ENCODE results near the gene ENTPD1. TPM values are rescaled to one million over a fixed set of nuclear protein-coding genes. Genes with fewer than 3 reads are reported as not detected.

Gene ENTPD1
- total RNA-seq, 1 experiment from 2014 or later, result 0.37 TPM

GRCh38 chr10:95831515-95831914 lies 75.6 kb downstream of the ENTPD1 start:
- H4K20me1 ChIP-seq (ENCODE audit: insufficient read depth), result no peaks in the 10 kb centered on the region
- CTCF ChIA-PET, result interaction anchor here (1.2 kb wide), 1 partner anchor 10 kb away, joined by 4 read pairs; no protein-coding TSS in a partner anchor
- H2AFZ ChIP-seq (ENCODE audit: low read depth, low read length, poor library complexity, severe bottlenecking), result no peak overlapping the region
- no TSS peak for BruUV-seq (replicated peaks)
- POLR2A ChIA-PET, result no interaction called here
- no peak overlapping the region for H3K9ac ChIP-seq (ENCODE audit: low read length)
- H3K4me2 ChIP-seq (ENCODE audit: low read length), result no peak overlapping the region
- DNase-seq (ENCODE audit: low read depth, low spot score) (no peak), ATAC-seq (no peak)
- H3K27ac ChIP-seq (ENCODE audit: low read depth, low read length), result no peak overlapping the region
- no peaks in the 10 kb centered on the region for H3K79me2 ChIP-seq (ENCODE audit: insufficient read depth, low read length)
- H3K9me2 ChIP-seq (ENCODE audit: insufficient read depth), result no peaks in the 10 kb centered on the region
- TF ChIP-seq ZBTB33 (IDR thresholded peaks at IDR 0.05; ENCODE audit: extremely low read depth, insufficient replicate concordance, low read length) (no peak), TCF7L2 (IDR thresholded peaks at IDR 0.05; ENCODE audit: borderline replicate concordance, extremely low read depth, insufficient read depth, insufficient read length) (no peak), EZH2 (IDR thresholded peaks at IDR 0.05) (no peak), SRF (IDR thresholded peaks at IDR 0.05; ENCODE audit: low read depth) (no peak), ZNF274 (IDR thresholded peaks at IDR 0.05; ENCODE audit: low read depth, low read length) (no peak), SIN3A (IDR thresholded peaks at IDR 0.05; ENCODE audit: low read depth) (no peak), CEBPB (IDR thresholded peaks at IDR 0.05; ENCODE audit: low read depth) (no peak), YY1 (IDR thresholded peaks at IDR 0.05; ENCODE audit: extremely low read depth, insufficient replicate concordance, low read depth, low read length) (no peak), MAX (IDR thresholded peaks at IDR 0.05) (no peak), REST (IDR thresholded peaks at IDR 0.05; ENCODE audit: low read depth) (no peak), EGR1 (IDR thresholded peaks at IDR 0.05; ENCODE audit: low read depth) (no peak), POLR2AphosphoS5 (IDR thresholded peaks at IDR 0.05; ENCODE audit: low read depth, low read length) (no peak), POLR2A (IDR thresholded peaks at IDR 0.05; ENCODE audit: borderline replicate concordance, extremely low read depth, insufficient read depth, insufficient read length) (no peak), ATF3 (IDR thresholded peaks at IDR 0.05) (no peak), CBX3 (IDR thresholded peaks at IDR 0.05; ENCODE audit: low read depth) (no peak), SP1 (IDR thresholded peaks at IDR 0.05; ENCODE audit: low read depth) (no peak), JUND (IDR thresholded peaks at IDR 0.05) (no peak)
- RAD21 ChIA-PET (ENCODE audit: low non-redundant PET in 1 of 2, low total read pairs in 2 of 2, uncharacterized antibody in 2 of 2, unreplicated experiment in 2 of 2), result no interaction called here
- no peaks in the 10 kb centered on the region for H3K27me3 ChIP-seq (ENCODE audit: insufficient read depth, low read length)
- H3K4me3 ChIP-seq (replicated peaks in 1 of 2; ENCODE audit: low read depth in 1 of 2, low read length in 2 of 2), result no peak overlapping the region
- no peaks in the 10 kb centered on the region for H3K9me3 ChIP-seq (ENCODE audit: control insufficient read depth in 1 of 2, insufficient read depth in 1 of 2, low read depth in 1 of 2, low read length in 2 of 2)
- no peaks in the 10 kb centered on the region for H3K36me3 ChIP-seq (ENCODE audit: control insufficient read depth in 1 of 2, insufficient read depth in 2 of 2, low read length in 2 of 2)
- no peaks in the 10 kb centered on the region for H3K4me1 ChIP-seq (ENCODE audit: control insufficient read depth in 1 of 2, insufficient read depth in 2 of 2, low read length in 2 of 2)
- intact Hi-C loops (cut with micrococcal nuclease), result no loop called here
